Vagina (tissue), 2 donors: ENCODE data around the gene UCN. TPM values are rescaled to one million over a fixed set of nuclear protein-coding genes. Genes with fewer than 3 reads are reported as not detected.
A peak's percentile ranks its signal among the peaks of the same experiment; 100 is the strongest.

Source experiments
- DNase-seq, 2 donors: peaks; one replicate each; pipeline ENCODE4 v3.0.0-alpha.2; 2017; ENCODE audit errors: extremely low spot score in 2 of 2
- H3K27ac ChIP-seq: fragments of 200-600 bp; sonication (generic); one replicate; pipeline ENCODE4 v1.5.1; 2019
- H3K27me3 ChIP-seq: fragments of 200-600 bp; sonication (generic); one replicate; pipeline ENCODE4 v1.5.1; 2019
- H3K36me3 ChIP-seq, 2 donors: fragments of 200-600 bp; sonication (generic); one replicate each; pipeline ENCODE4 v1.5.1; 2017 to 2019
- H3K4me1 ChIP-seq: fragments of 200-600 bp; sonication (generic); one replicate; pipeline ENCODE4 v1.5.1; 2019
- H3K4me3 ChIP-seq, 2 donors: fragments of 200-600 bp; sonication (generic); 1 replicate in 1 of 2; 2 replicates in 1 of 2; pipeline ENCODE4 v1.5.1; 2016 to 2019
- H3K9me3 ChIP-seq: fragments of 200-600 bp; sonication (generic); one replicate; pipeline ENCODE4 v1.5.1; 2019
- POLR2A ChIP-seq, 2 donors: fragments of 450-650 bp; IDR thresholded peaks; one replicate each; pipeline ENCODE4 v1.6.1; 2017; ENCODE audit warnings: antibody characterized with exemption in 2 of 2, mild to moderate bottlenecking in 2 of 2, moderate library complexity in 2 of 2
- POLR2AphosphoS5 ChIP-seq, 2 donors: sonication (generic); formaldehyde crosslinking; IDR thresholded peaks; one replicate each; pipeline ENCODE4 v1.9.0; 2017; ENCODE audit warnings: antibody characterized with exemption in 2 of 2, mild to moderate bottlenecking in 2 of 2, low read depth in 1 of 2; ENCODE audit not compliant: insufficient read depth in 1 of 2
- intact Hi-C: fragments of 100-400 bp; cut with DNase I; formaldehyde crosslinking; loops from one replicate; pipeline ENCODE4 v1.15.1; 2023
- total RNA-seq: library from RNA; depleted of rRNA; stranded (reverse); fragments of >200 nt; gene quantifications from one replicate; pipeline ENCODE4 v1.2.3, GENCODE V29; 2016
- TF ChIP-seq, protein P1 (sequence below), 3 experiments: fragments of 450-650 bp in 2 of 3; fragments of 200-600 bp in 1 of 3; sonication (generic) in 1 of 3; IDR thresholded peaks; one replicate each; pipeline ENCODE4 v1.5.1; 2017 to 2019; ENCODE audit warnings: antibody characterized with exemption in 3 of 3, mild to moderate bottlenecking in 2 of 3, moderate library complexity in 2 of 3

Gene UCN
- total RNA-seq, 1 donor from 2014 or later: 3.2 TPM

DNA sequence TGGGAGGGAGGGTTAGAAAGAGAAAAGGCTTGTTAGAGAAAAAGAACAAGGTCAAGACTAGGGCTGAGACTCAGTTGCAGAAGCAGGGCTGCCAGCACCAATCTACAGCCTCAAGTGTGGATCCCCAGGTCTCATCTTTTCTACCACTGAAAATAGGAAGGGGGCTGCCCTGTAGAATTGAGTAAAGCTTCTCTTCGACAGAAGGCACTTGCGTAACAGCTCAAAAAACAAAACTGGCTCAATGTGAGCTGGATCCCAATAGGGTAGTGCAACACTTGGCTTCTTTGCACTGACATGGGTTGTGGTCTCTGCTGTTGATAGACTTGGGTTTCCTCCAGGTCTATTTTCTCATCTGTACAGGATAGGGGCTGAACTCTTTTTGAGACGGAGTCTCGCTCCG, 16.5 kb upstream of the UCN start:
- intact Hi-C loops: no loop called here

DNA sequence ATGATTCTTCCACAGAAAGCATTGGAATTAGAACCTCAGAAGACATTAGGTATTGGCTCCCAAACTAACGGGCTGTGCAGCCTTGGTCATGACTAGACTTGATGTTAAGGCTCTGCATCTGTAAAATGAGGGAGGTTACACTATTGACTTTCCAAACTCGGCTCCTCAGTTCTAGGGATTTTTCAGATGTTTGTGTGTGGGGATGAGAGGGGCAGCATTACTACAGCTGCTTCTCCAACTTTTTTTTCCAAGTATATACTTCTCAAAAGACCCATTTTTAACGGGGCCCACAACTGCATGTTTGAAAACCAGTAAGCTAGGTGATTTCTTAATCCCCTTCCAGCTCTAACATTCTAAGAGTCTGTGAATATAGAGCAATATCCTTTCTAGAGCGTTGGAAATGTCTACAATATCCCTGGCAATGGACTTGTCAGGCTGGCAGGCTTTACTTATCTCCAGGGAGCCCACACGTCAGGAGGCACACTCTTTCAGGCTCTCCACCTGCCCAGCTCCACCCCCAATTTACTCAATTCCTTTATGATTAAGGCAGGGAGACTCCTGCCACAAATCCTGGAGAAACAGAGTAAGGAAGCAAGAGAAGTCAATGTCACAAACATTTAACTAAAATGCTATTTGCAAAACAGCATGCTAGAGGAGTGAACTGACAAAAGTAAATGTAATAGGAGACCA, 15.5 kb upstream of the UCN start:
- H3K4me1 ChIP-seq: peaks cover 28% of the 10 kb centered on the region
- H3K4me3 ChIP-seq: peak overlapping the region; percentile 70 to 90
- H3K27me3 ChIP-seq: no peaks in the 10 kb centered on the region
- H3K36me3 ChIP-seq: peaks cover 0 to 26% of the 10 kb centered on the region in 2 donors
- intact Hi-C loops: no loop called here
- H3K9me3 ChIP-seq: no peaks in the 10 kb centered on the region
- peak overlapping the region; percentile 93 for H3K27ac ChIP-seq
- DNase-seq: no peak
- TF ChIP-seq POLR2A (IDR thresholded peaks at IDR 0.05) (no peak), POLR2AphosphoS5 (IDR thresholded peaks at IDR 0.05; ENCODE audit: insufficient read depth in 1 of 2, low read depth in 1 of 2) (no peak)
- TF ChIP-seq, protein P1, sequence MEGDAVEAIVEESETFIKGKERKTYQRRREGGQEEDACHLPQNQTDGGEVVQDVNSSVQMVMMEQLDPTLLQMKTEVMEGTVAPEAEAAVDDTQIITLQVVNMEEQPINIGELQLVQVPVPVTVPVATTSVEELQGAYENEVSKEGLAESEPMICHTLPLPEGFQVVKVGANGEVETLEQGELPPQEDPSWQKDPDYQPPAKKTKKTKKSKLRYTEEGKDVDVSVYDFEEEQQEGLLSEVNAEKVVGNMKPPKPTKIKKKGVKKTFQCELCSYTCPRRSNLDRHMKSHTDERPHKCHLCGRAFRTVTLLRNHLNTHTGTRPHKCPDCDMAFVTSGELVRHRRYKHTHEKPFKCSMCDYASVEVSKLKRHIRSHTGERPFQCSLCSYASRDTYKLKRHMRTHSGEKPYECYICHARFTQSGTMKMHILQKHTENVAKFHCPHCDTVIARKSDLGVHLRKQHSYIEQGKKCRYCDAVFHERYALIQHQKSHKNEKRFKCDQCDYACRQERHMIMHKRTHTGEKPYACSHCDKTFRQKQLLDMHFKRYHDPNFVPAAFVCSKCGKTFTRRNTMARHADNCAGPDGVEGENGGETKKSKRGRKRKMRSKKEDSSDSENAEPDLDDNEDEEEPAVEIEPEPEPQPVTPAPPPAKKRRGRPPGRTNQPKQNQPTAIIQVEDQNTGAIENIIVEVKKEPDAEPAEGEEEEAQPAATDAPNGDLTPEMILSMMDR (IDR thresholded peaks at IDR 0.05): no peak

More for the DNA sequence above, 16.5 kb upstream of the UCN start:
- peaks cover 28% of the 10 kb centered on the region for H3K4me1 ChIP-seq
- H3K27me3 ChIP-seq: no peaks in the 10 kb centered on the region
- no peak for TF ChIP-seq POLR2AphosphoS5 (IDR thresholded peaks at IDR 0.05; ENCODE audit: insufficient read depth in 1 of 2, low read depth in 1 of 2)
- no peak for TF ChIP-seq POLR2A (IDR thresholded peaks at IDR 0.05)
- TF ChIP-seq, protein P1 (IDR thresholded peaks at IDR 0.05): no peak
- no peak overlapping the region for H3K4me3 ChIP-seq
- DNase-seq: no peak
- peaks cover 0 to 35% of the 10 kb centered on the region in 2 donors for H3K36me3 ChIP-seq
- no peaks in the 10 kb centered on the region for H3K9me3 ChIP-seq
- H3K27ac ChIP-seq: no peak overlapping the region

DNA sequence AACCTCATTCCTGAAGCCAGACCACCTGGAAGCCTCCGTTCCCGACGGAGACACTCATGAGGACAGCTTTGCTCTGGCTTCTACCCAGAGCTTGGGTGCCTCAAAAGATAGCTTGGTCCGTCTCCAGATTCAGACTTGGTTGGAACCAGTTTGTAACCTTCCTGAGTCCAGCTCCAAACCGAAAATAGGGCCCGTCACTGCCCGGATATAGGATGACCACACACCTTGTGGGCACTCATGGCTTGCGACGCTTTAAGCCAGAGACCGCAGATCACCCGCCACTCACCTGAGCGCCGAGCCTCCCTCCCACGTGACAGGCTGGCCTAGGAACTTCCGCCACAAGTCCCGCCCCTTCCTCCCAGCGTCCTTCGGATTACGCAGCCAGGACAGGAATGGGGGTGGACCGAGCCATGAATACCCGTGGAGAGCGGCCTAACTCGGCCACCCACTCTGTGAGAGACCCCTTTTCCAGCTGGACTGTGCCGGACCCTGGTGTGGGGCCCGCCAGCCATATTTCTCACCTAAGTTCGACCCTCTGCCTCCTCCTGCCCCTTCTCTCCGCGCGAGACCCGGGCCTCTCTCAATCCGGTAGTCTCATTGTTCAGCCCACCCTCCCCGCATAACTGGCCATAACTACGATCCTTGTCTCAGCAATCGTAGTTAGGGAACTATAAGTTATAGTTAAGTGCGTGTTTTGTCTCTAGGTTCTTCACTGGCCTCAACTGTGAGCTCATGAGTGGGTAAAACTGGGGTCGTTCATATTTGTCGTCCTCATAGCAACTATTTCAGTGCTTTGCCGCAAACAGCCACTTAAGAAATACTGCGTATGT, 14.7 kb upstream of the UCN start, which contains the start of gene MPV17:
TSS of gene MPV17 (minus strand) at position 332 of the 830 bp plus-strand sequence. CDS start 580 bp downstream, outside the sequence.
- Histone ChIP-seq H3K27me3 (no peaks in the 10 kb centered on the region), H3K9me3 (no peaks in the 10 kb centered on the region), H3K27ac (peak within 1 kb of the TSS; percentile 93), H3K4me3 (peak within 1 kb of the TSS; percentile 70 to 90), H3K36me3 (peaks cover 0 to 19% of the 10 kb centered on the region in 2 donors), H3K4me1 (peaks cover 28% of the 10 kb centered on the region)
- DNase-seq: peak in 1 of 2 donors; percentile 93
- intact Hi-C loops: no loop called here
- TF ChIP-seq, protein P1 (IDR thresholded peaks at IDR 0.05): no peak
- peak; percentile 92 to 95 for TF ChIP-seq POLR2AphosphoS5 (IDR thresholded peaks at IDR 0.05; ENCODE audit: insufficient read depth in 1 of 2, low read depth in 1 of 2)
- TF ChIP-seq POLR2A (IDR thresholded peaks at IDR 0.05): peak in 1 of 2 donors; percentile 77

DNA sequence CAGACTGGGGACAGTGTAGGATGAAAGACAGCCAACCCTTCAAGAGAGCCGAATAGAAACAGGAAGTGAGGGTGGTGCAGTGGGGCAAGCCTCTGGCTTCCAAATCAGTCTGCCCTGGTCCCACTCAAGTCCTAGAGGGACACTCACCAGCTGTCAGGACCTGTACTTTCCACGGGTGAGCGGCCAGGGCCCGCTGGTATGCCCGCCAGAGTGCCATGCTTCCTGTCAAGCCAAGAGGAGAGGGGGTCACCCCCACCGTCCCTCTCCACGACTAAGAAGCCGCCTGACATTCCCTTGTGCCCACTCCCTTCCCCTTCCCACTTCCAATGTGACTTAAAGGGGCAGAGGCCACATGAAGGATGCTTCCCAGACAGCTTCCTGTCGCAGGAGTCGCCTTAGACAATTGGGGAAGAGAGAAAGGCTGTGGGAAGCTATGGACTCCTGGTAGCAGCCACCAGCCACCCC, 14.1 kb upstream of the UCN start:
- H3K27ac ChIP-seq: peak overlapping the region; percentile 93

More for the DNA sequence above, 14.1 kb upstream of the UCN start:
- peak overlapping the region; percentile 70 to 90 for H3K4me3 ChIP-seq
- H3K4me1 ChIP-seq: peaks cover 28% of the 10 kb centered on the region
- intact Hi-C loops: no loop called here
- no peaks in the 10 kb centered on the region for H3K9me3 ChIP-seq
- H3K36me3 ChIP-seq: peaks cover 0 to 12% of the 10 kb centered on the region in 2 donors
- H3K27me3 ChIP-seq: no peaks in the 10 kb centered on the region
- DNase-seq: no peak
- TF ChIP-seq POLR2A (IDR thresholded peaks at IDR 0.05) (no peak), POLR2AphosphoS5 (IDR thresholded peaks at IDR 0.05; ENCODE audit: insufficient read depth in 1 of 2, low read depth in 1 of 2) (no peak)
- TF ChIP-seq, protein P1 (IDR thresholded peaks at IDR 0.05): no peak
